ENCODE data around the gene LDLR. TPM values are rescaled to one million over a fixed set of nuclear protein-coding genes. Genes with fewer than 3 reads are reported as not detected.
A peak's percentile ranks its signal among the peaks of the same experiment; 100 is the strongest.
"Not testable (repeated sequence)": the region's sequence is repeated elsewhere in the genome, so short reads cannot be mapped to it uniquely, and the experiment has no call there.

Gene LDLR
- total RNA-seq, 1 donor from 2014 or later: 121 TPM

- Mint-ChIP-seq H3K27ac (no peak overlapping the region), H3K36me3 (ENCODE audit: low read depth) (peaks cover 22% of the 10 kb centered on the region), H3K9me3 (no peaks in the 10 kb centered on the region), H3K27me3 (no peaks in the 10 kb centered on the region), H3K4me3 (no peak overlapping the region), H3K4me1 (no peaks in the 10 kb centered on the region)
- DNase-seq: no peak
- intact Hi-C loops (cut with micrococcal nuclease): no loop called here
These were observed 29.5 kb upstream of the LDLR start for GRCh38 chr19:11059511-11060358.

GRCh38 chr19:11061952-11062351 is 27.3 kb upstream of the LDLR start:
- no peaks in the 10 kb centered on the region for H3K4me1 Mint-ChIP-seq
- no peak for DNase-seq
- H3K9me3 Mint-ChIP-seq: no peaks in the 10 kb centered on the region
- intact Hi-C loops (cut with micrococcal nuclease): no loop called here
- H3K4me3 Mint-ChIP-seq: no peak overlapping the region
- H3K27me3 Mint-ChIP-seq: no peaks in the 10 kb centered on the region
- peaks cover 33% of the 10 kb centered on the region for H3K36me3 Mint-ChIP-seq (ENCODE audit: low read depth)
- H3K27ac Mint-ChIP-seq: no peak overlapping the region

- H3K27me3 Mint-ChIP-seq: no peaks in the 10 kb centered on the region
- no peaks in the 10 kb centered on the region for H3K9me3 Mint-ChIP-seq
- no peak overlapping the region for H3K4me3 Mint-ChIP-seq
- intact Hi-C loops (cut with micrococcal nuclease): no loop called here
- no peak overlapping the region for H3K27ac Mint-ChIP-seq
- DNase-seq: no peak
- H3K4me1 Mint-ChIP-seq: no peaks in the 10 kb centered on the region
- peaks cover 37% of the 10 kb centered on the region for H3K36me3 Mint-ChIP-seq (ENCODE audit: low read depth)
These were observed 25.8 kb upstream of the LDLR start for GRCh38 chr19:11063434-11063833.

GRCh38 chr19:11064831-11065303 is 24.4 kb upstream of the LDLR start:
- Mint-ChIP-seq H3K36me3 (ENCODE audit: low read depth) (peaks cover 39% of the 10 kb centered on the region), H3K27me3 (no peaks in the 10 kb centered on the region), H3K9me3 (no peaks in the 10 kb centered on the region), H3K27ac (no peak overlapping the region), H3K4me1 (no peaks in the 10 kb centered on the region), H3K4me3 (no peak overlapping the region)
- no peak for DNase-seq
- intact Hi-C loops (cut with micrococcal nuclease): no loop called here

- Mint-ChIP-seq H3K4me3 (no peak overlapping the region), H3K4me1 (no peaks in the 10 kb centered on the region)
- intact Hi-C loops (cut with micrococcal nuclease): no loop called here
These were observed 22.9 kb upstream of the LDLR start for GRCh38 chr19:11066326-11066725.

GRCh38 chr19:11067356-11068113 is 21.7 kb upstream of the LDLR start:
- Mint-ChIP-seq H3K9me3 (no peaks in the 10 kb centered on the region), H3K36me3 (ENCODE audit: low read depth) (peaks cover 30% of the 10 kb centered on the region), H3K4me1 (no peaks in the 10 kb centered on the region), H3K4me3 (no peak overlapping the region), H3K27me3 (no peaks in the 10 kb centered on the region), H3K27ac (no peak overlapping the region)
- no peak for DNase-seq
- intact Hi-C loops (cut with micrococcal nuclease): no loop called here

More at GRCh38 chr19:11066326-11066725, 22.9 kb upstream of the LDLR start:
- no peak overlapping the region for H3K27ac Mint-ChIP-seq
- no peaks in the 10 kb centered on the region for H3K9me3 Mint-ChIP-seq
- H3K27me3 Mint-ChIP-seq: no peaks in the 10 kb centered on the region
- H3K36me3 Mint-ChIP-seq (ENCODE audit: low read depth): peaks cover 35% of the 10 kb centered on the region
- DNase-seq: no peak

- H3K27ac Mint-ChIP-seq: no peak overlapping the region
- no peak overlapping the region for H3K4me3 Mint-ChIP-seq
- H3K36me3 Mint-ChIP-seq (ENCODE audit: low read depth): peaks cover 25% of the 10 kb centered on the region
- intact Hi-C loops (cut with micrococcal nuclease): no loop called here
- DNase-seq: no peak
- H3K4me1 Mint-ChIP-seq: peaks cover 3% of the 10 kb centered on the region
- H3K9me3 Mint-ChIP-seq: no peaks in the 10 kb centered on the region
- no peaks in the 10 kb centered on the region for H3K27me3 Mint-ChIP-seq
These were observed 19.7 kb upstream of the LDLR start for GRCh38 chr19:11069561-11069960.

GRCh38 chr19:11070123-11070522 is 19.1 kb upstream of the LDLR start:
- peaks cover 4% of the 10 kb centered on the region for H3K4me1 Mint-ChIP-seq
- no peaks in the 10 kb centered on the region for H3K9me3 Mint-ChIP-seq
- no peak for DNase-seq
- H3K4me3 Mint-ChIP-seq: no peak overlapping the region
- intact Hi-C loops (cut with micrococcal nuclease): loop anchor here (10.0 kb wide), 1 partner anchor 65 kb away; no protein-coding TSS in a partner anchor
- H3K27me3 Mint-ChIP-seq: no peaks in the 10 kb centered on the region
- H3K36me3 Mint-ChIP-seq (ENCODE audit: low read depth): peaks cover 22% of the 10 kb centered on the region
- no peak overlapping the region for H3K27ac Mint-ChIP-seq

GRCh38 chr19:11073568-11073967 is 15.7 kb upstream of the LDLR start:
- H3K27me3 Mint-ChIP-seq: no peaks in the 10 kb centered on the region
- H3K4me3 Mint-ChIP-seq: no peak overlapping the region
- intact Hi-C loops (cut with micrococcal nuclease): loop anchor here (10.0 kb wide), 1 partner anchor 69 kb away; no protein-coding TSS in a partner anchor
- peaks cover 4% of the 10 kb centered on the region for H3K4me1 Mint-ChIP-seq
- peaks cover 7% of the 10 kb centered on the region for H3K36me3 Mint-ChIP-seq (ENCODE audit: low read depth)
- no peak overlapping the region for H3K27ac Mint-ChIP-seq
- no peaks in the 10 kb centered on the region for H3K9me3 Mint-ChIP-seq
- no peak for DNase-seq

GRCh38 chr19:11076792-11077191 is 12.5 kb upstream of the LDLR start:
- not testable (repeated sequence) for H3K27ac Mint-ChIP-seq; H3K4me3 Mint-ChIP-seq; H3K36me3 Mint-ChIP-seq (ENCODE audit: low read depth); H3K4me1 Mint-ChIP-seq; H3K27me3 Mint-ChIP-seq; H3K9me3 Mint-ChIP-seq; DNase-seq
- intact Hi-C loops (cut with micrococcal nuclease): loop anchor here (10.0 kb wide), 1 partner anchor 72 kb away; no protein-coding TSS in a partner anchor

- DNase-seq: no peak
- Mint-ChIP-seq H3K27ac (no peak overlapping the region), H3K9me3 (no peaks in the 10 kb centered on the region), H3K36me3 (ENCODE audit: low read depth) (no peaks in the 10 kb centered on the region), H3K27me3 (no peaks in the 10 kb centered on the region), H3K4me3 (no peak overlapping the region), H3K4me1 (peaks cover 4% of the 10 kb centered on the region)
- intact Hi-C loops (cut with micrococcal nuclease): loop anchor here (10.0 kb wide), 1 partner anchor 74 kb away; no protein-coding TSS in a partner anchor
These were observed 10.4 kb upstream of the LDLR start for GRCh38 chr19:11078893-11079292.

- no peaks in the 10 kb centered on the region for H3K27me3 Mint-ChIP-seq
- H3K4me1 Mint-ChIP-seq: no peaks in the 10 kb centered on the region
- no peaks in the 10 kb centered on the region for H3K9me3 Mint-ChIP-seq
- no peak for DNase-seq
- no peak overlapping the region for H3K4me3 Mint-ChIP-seq
- H3K36me3 Mint-ChIP-seq (ENCODE audit: low read depth): no peaks in the 10 kb centered on the region
- no peak overlapping the region for H3K27ac Mint-ChIP-seq
- intact Hi-C loops (cut with micrococcal nuclease): loop anchor here (10.0 kb wide), 1 partner anchor 75 kb away; no protein-coding TSS in a partner anchor
These were observed 9.3 kb upstream of the LDLR start for GRCh38 chr19:11079999-11080398.

GRCh38 chr19:11087870-11088505 is 1.3 kb upstream of the LDLR start:
- Mint-ChIP-seq H3K27me3 (no peaks in the 10 kb centered on the region), H3K9me3 (no peaks in the 10 kb centered on the region), H3K36me3 (ENCODE audit: low read depth) (peaks cover 24% of the 10 kb centered on the region), H3K4me3 (peak overlapping the region; percentile 97), H3K4me1 (peaks cover 19% of the 10 kb centered on the region), H3K27ac (peak overlapping the region; percentile 100)
- intact Hi-C loops (cut with micrococcal nuclease): loop anchor here (5.0 kb wide), 1 partner anchor 51 kb away; no protein-coding TSS in a partner anchor
- no peak for DNase-seq
